Thyroid gland (tissue), 4 donors: ENCODE measurements around the gene SMO. TPM values are rescaled to one million over a fixed set of nuclear protein-coding genes. Genes with fewer than 3 reads are reported as not detected.

ENCODE experiments used
- DNase-seq, 2 donors: peaks; one replicate each; pipeline ENCODE4 v3.0.0-alpha.2; 2019
- H3K27ac ChIP-seq, 3 donors: fragments of 200-600 bp; sonication (generic); 1 replicate in 2 of 3; 2 replicates in 1 of 3; pipeline ENCODE4 v1.5.1; 2016 to 2019; ENCODE audit warnings: mild to moderate bottlenecking in 1 of 3, moderate library complexity in 1 of 3
- H3K27me3 ChIP-seq: fragments of 200-600 bp; sonication (generic); one replicate; pipeline ENCODE4 v1.5.1; 2019
- H3K36me3 ChIP-seq, 2 donors: fragments of 200-600 bp; sonication (generic); one replicate each; pipeline ENCODE4 v1.5.1; 2016 to 2019
- H3K4me1 ChIP-seq, 2 donors: fragments of 200-600 bp; sonication (generic); one replicate each; pipeline ENCODE4 v1.5.1; 2017 to 2019
- H3K4me3 ChIP-seq, 3 donors: fragments of 200-600 bp; sonication (generic); replicated peaks in 1 of 3; 1 replicate in 2 of 3; 2 replicates in 1 of 3; pipeline ENCODE4 v1.5.1; 2016; ENCODE audit warnings: mild to moderate bottlenecking in 1 of 3
- H3K9me3 ChIP-seq: fragments of 200-600 bp; sonication (generic); one replicate; pipeline ENCODE4 v1.5.1; 2017
- CTCF ChIP-seq, 6 experiments: fragments of 200-600 bp in 3 of 6; fragments of 450-650 bp in 3 of 6; sonication (generic) in 3 of 6; IDR thresholded peaks; one replicate each; pipeline ENCODE4 v1.5.1; 2016 to 2019; ENCODE audit warnings: antibody characterized with exemption in 6 of 6, mild to moderate bottlenecking in 2 of 6, inconsistent platforms in 1 of 6, moderate library complexity in 1 of 6
- POLR2A ChIP-seq, 2 donors: fragments of 450-650 bp; IDR thresholded peaks; one replicate each; pipeline ENCODE4 v1.6.1; 2017; ENCODE audit warnings: antibody characterized with exemption in 2 of 2, mild to moderate bottlenecking in 2 of 2, moderate library complexity in 1 of 2
- WGBS, 2 donors: methylation state at CpG; one replicate each; pipeline ENCODE4 v1.1.5; 2017; 5-methylcytosine and 5-hydroxymethylcytosine counted together
- intact Hi-C: fragments of 100-400 bp; cut with DNase I; formaldehyde crosslinking; loops from one replicate; pipeline ENCODE4 v1.15.1; 2023
- total RNA-seq, 4 donors: library from RNA; depleted of rRNA; stranded (reverse); fragments of >200 nt; gene quantifications; one replicate each; pipeline ENCODE4 v1.2.3, GENCODE V29; 2016

SMO gene
- total RNA-seq, 4 donors from 2014 or later: 10.5 to 17.4 (median 14.7) TPM

- DNase-seq: no peak
- TF ChIP-seq POLR2A (IDR thresholded peaks at IDR 0.05) (no peak), CTCF (IDR thresholded peaks at IDR 0.05) (no peak)
- Histone ChIP-seq H3K27me3 (no peaks in the 10 kb centered on the region), H3K4me3 (no peak overlapping the region), H3K9me3 (no peaks in the 10 kb centered on the region), H3K36me3 (no peaks in the 10 kb centered on the region), H3K27ac (no peak overlapping the region), H3K4me1 (peaks cover 0 to 13% of the 10 kb centered on the region in 2 donors)
- intact Hi-C loops: no loop called here
- 89 to 91% methylated on average over 3 of the region's 3 CpGs for whole genome bisulfite sequencing, 2 donors
Measured at GRCh38 chr7:129191272-129191671, 2.8 kb downstream of the SMO start.

- Histone ChIP-seq H3K36me3 (no peaks in the 10 kb centered on the region), H3K27me3 (no peaks in the 10 kb centered on the region), H3K4me1 (peaks cover 0 to 9% of the 10 kb centered on the region in 2 donors), H3K4me3 (no peak overlapping the region), H3K9me3 (no peaks in the 10 kb centered on the region), H3K27ac (no peak overlapping the region)
- TF ChIP-seq CTCF (IDR thresholded peaks at IDR 0.05) (no peak), POLR2A (IDR thresholded peaks at IDR 0.05) (no peak)
- no peak for DNase-seq
- intact Hi-C loops: no loop called here
- 96 to 100% methylated on average over 3 of the region's 3 CpGs for WGBS, 2 donors
Measured at GRCh38 chr7:129193892-129194291, 5.5 kb downstream of the SMO start.

- H3K9me3 ChIP-seq: no peaks in the 10 kb centered on the region
- no peaks in the 10 kb centered on the region for H3K36me3 ChIP-seq
- no peak for TF ChIP-seq POLR2A (IDR thresholded peaks at IDR 0.05)
- no peak for TF ChIP-seq CTCF (IDR thresholded peaks at IDR 0.05)
- intact Hi-C loops: no loop called here
- WGBS, 2 donors: 87 to 88% methylated on average over 4 of the region's 4 CpGs
- no peak for DNase-seq
- H3K4me3 ChIP-seq: no peak overlapping the region
- no peak overlapping the region for H3K27ac ChIP-seq
- H3K27me3 ChIP-seq: no peaks in the 10 kb centered on the region
- H3K4me1 ChIP-seq: no peaks in the 10 kb centered on the region
Measured at GRCh38 chr7:129197771-129198170, 9.3 kb downstream of the SMO start.

GRCh38 chr7:129199406-129199805 is 11.0 kb downstream of the SMO start:
- no peak for DNase-seq
- no peaks in the 10 kb centered on the region for H3K27me3 ChIP-seq
- H3K4me1 ChIP-seq: no peaks in the 10 kb centered on the region
- intact Hi-C loops: no loop called here
- H3K27ac ChIP-seq: no peak overlapping the region
- no peaks in the 10 kb centered on the region for H3K36me3 ChIP-seq
- WGBS, 2 donors: 97 to 98% methylated on average over 4 of the region's 4 CpGs
- H3K4me3 ChIP-seq: no peak overlapping the region
- no peaks in the 10 kb centered on the region for H3K9me3 ChIP-seq
- TF ChIP-seq POLR2A (IDR thresholded peaks at IDR 0.05): no peak
- TF ChIP-seq CTCF (IDR thresholded peaks at IDR 0.05): no peak

GRCh38 chr7:129202058-129202777 is 13.8 kb downstream of the SMO start:
- no peaks in the 10 kb centered on the region for H3K9me3 ChIP-seq
- WGBS, 2 donors: 89 to 92% methylated on average over 7 to 8 of the region's 8 CpGs
- no peak overlapping the region for H3K4me3 ChIP-seq
- no peak overlapping the region for H3K27ac ChIP-seq
- no peak for DNase-seq
- H3K27me3 ChIP-seq: no peaks in the 10 kb centered on the region
- intact Hi-C loops: no loop called here
- no peaks in the 10 kb centered on the region for H3K36me3 ChIP-seq
- TF ChIP-seq CTCF (IDR thresholded peaks at IDR 0.05): no peak
- no peak for TF ChIP-seq POLR2A (IDR thresholded peaks at IDR 0.05)
- no peaks in the 10 kb centered on the region for H3K4me1 ChIP-seq
